Ammon's horn (tissue), 1 donor: ENCODE results near the gene FAM107B.

Experiments
- DNase-seq: peaks from one replicate; pipeline ENCODE4 v3.0.0-alpha.2; 2016; ENCODE audit warnings: low spot score

The FAM107B gene

GRCh38 chr10:14556285-14556956 lies 218.3 kb downstream of the FAM107B start:
- peak; percentile 52 for DNase-seq

GRCh38 chr10:14555807-14556206 lies 218.9 kb downstream of the FAM107B start:
- no peak for DNase-seq

- DNase-seq, result no peak
Observed at GRCh38 chr10:14554491-14555205, 220.0 kb downstream of the FAM107B start.

GRCh38 chr10:14554091-14554490 lies 220.6 kb downstream of the FAM107B start:
- peak; percentile 62 for DNase-seq

- no peak for DNase-seq
Observed at GRCh38 chr10:14553448-14553847, 221.2 kb downstream of the FAM107B start.

GRCh38 chr10:14552015-14552414 lies 222.7 kb downstream of the FAM107B start:
- DNase-seq, result no peak

GRCh38 chr10:14550471-14550981 lies 224.2 kb downstream of the FAM107B start:
- no peak for DNase-seq

- DNase-seq, result no peak
Observed at GRCh38 chr10:14549496-14549895, 225.2 kb downstream of the FAM107B start.

- DNase-seq, result no peak
Observed at GRCh38 chr10:14548970-14549369, 225.7 kb downstream of the FAM107B start.

- no peak for DNase-seq
Observed at GRCh38 chr10:14548474-14548873, 226.2 kb downstream of the FAM107B start.

- no peak for DNase-seq
Observed at GRCh38 chr10:14547816-14548215, 226.9 kb downstream of the FAM107B start.

GRCh38 chr10:14545827-14546226 lies 228.9 kb downstream of the FAM107B start:
- no peak for DNase-seq

- DNase-seq, result no peak
Observed at GRCh38 chr10:14543904-14544210, 230.8 kb downstream of the FAM107B start.

GRCh38 chr10:14543046-14543903 lies 231.4 kb downstream of the FAM107B start:
- peak; percentile 62 for DNase-seq

GRCh38 chr10:14541379-14541778 lies 233.3 kb downstream of the FAM107B start:
- DNase-seq, result no peak

GRCh38 chr10:14540611-14541010 lies 234.1 kb downstream of the FAM107B start:
- DNase-seq, result no peak

- DNase-seq, result no peak
Observed at GRCh38 chr10:14540062-14540461, 234.6 kb downstream of the FAM107B start.

- DNase-seq, result no peak
Observed at GRCh38 chr10:14539176-14539575, 235.5 kb downstream of the FAM107B start.

- peak; percentile 73 for DNase-seq
Observed at GRCh38 chr10:14536241-14537213, 238.2 kb downstream of the FAM107B start.

GRCh38 chr10:14535457-14536130 lies 239.1 kb downstream of the FAM107B start:
- DNase-seq, result no peak

- no peak for DNase-seq
Observed at GRCh38 chr10:14534152-14534551, 240.5 kb downstream of the FAM107B start.
